A549 (cell line): ENCODE results near the gene KCNS3.

Source experiments
- CEBPB ChIP-seq, 2 experiments: fragments of >200 bp in 1 of 2; sonication (Bioruptor Twin) in 1 of 2; formaldehyde crosslinking in 1 of 2; IDR thresholded peaks; 2 replicates each; pipeline ENCODE4 v1.6.1; 2012 to 2016
- FOSL2 ChIP-seq, 2 experiments: fragments of 450-650 bp in 1 of 2; fragments of >200 bp in 1 of 2; sonication (Bioruptor Twin) in 1 of 2; formaldehyde crosslinking; IDR thresholded peaks; 2 replicates each; pipeline versions ENCODE4 v1.5.0 to v1.6.1; 2016 to 2020; ENCODE audit warnings: mild to moderate bottlenecking in 1 of 2, moderate library complexity in 1 of 2
- JUNB ChIP-seq: fragments of >200 bp; sonication (Bioruptor Twin); formaldehyde crosslinking; IDR thresholded peaks from 2 replicates; pipeline ENCODE4 v1.6.1; 2016
- MAFK ChIP-seq: fragments of 450-650 bp; IDR thresholded peaks from 2 replicates; pipeline ENCODE4 v1.6.1; 2014; ENCODE audit not compliant: partially characterized antibody
- NPAS2 ChIP-seq: fragments of 250-450 bp; sonication (Bioruptor Pico); IDR thresholded peaks from 2 replicates; pipeline ENCODE4 v1.8.0; 2022; ENCODE audit warnings: mild to moderate bottlenecking, moderate library complexity, borderline replicate concordance
- RAD21 ChIP-seq, 2 experiments: fragments of >200 bp in 1 of 2; sonication (Bioruptor Twin) in 1 of 2; formaldehyde crosslinking in 1 of 2; IDR thresholded peaks in 1 of 2; conservative IDR thresholded peaks in 1 of 2; 2 replicates in 1 of 2; 3 replicates in 1 of 2; pipeline ENCODE4 v1.6.1; 2012 to 2018; ENCODE audit warnings: inconsistent platforms in 1 of 2
- SMC3 ChIP-seq: fragments of >200 bp; sonication (Bioruptor Twin); formaldehyde crosslinking; IDR thresholded peaks from 3 replicates; pipeline ENCODE4 v1.6.1; 2018; ENCODE audit warnings: inconsistent platforms
- TF ChIP-seq, protein P1 (sequence below): fragments of >200 bp; sonication (Bioruptor Twin); formaldehyde crosslinking; IDR thresholded peaks from 3 replicates; pipeline ENCODE4 v1.5.1; 2016

DNA sequence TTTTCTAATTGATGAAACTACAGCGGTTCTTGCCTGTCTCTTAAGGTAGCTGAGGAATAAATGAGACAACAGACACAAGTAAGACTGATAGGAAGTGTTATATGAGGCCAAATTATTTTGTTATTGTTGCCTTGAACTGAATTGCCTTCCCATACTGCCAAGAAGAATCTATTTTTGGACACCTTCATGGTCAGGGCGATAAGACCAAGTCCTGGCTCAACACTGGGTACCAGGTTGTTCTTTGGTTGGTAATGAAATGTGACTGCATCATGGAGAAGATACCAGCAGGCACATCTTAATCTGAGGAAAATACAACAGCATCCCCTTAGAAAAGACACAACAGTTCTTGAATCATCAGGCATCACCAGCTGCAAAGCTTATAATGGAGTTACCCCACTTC lies 38.5 kb upstream of the KCNS3 start:
- TF ChIP-seq MAFK, result no peak
- no peak for TF ChIP-seq NPAS2
- no peak for TF ChIP-seq SMC3
- TF ChIP-seq, protein P1, sequence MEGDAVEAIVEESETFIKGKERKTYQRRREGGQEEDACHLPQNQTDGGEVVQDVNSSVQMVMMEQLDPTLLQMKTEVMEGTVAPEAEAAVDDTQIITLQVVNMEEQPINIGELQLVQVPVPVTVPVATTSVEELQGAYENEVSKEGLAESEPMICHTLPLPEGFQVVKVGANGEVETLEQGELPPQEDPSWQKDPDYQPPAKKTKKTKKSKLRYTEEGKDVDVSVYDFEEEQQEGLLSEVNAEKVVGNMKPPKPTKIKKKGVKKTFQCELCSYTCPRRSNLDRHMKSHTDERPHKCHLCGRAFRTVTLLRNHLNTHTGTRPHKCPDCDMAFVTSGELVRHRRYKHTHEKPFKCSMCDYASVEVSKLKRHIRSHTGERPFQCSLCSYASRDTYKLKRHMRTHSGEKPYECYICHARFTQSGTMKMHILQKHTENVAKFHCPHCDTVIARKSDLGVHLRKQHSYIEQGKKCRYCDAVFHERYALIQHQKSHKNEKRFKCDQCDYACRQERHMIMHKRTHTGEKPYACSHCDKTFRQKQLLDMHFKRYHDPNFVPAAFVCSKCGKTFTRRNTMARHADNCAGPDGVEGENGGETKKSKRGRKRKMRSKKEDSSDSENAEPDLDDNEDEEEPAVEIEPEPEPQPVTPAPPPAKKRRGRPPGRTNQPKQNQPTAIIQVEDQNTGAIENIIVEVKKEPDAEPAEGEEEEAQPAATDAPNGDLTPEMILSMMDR, result no peak
- no peak for TF ChIP-seq FOSL2 (IDR thresholded peaks at IDR 0.05)
- TF ChIP-seq FOSL2 (CRISPR knock-in tag; IDR thresholded peaks at IDR 0.05), result no peak
- no peak for TF ChIP-seq JUNB
- TF ChIP-seq CEBPB (IDR thresholded peaks at IDR 0.05), result no peak
- TF ChIP-seq RAD21 (conservative IDR thresholded peaks at IDR 0.05 in 1 of 2, IDR thresholded peaks at IDR 0.05 in 1 of 2), result no peak
